ENCODE measurements around the gene ZNFX1. TPM values are rescaled to one million over a fixed set of nuclear protein-coding genes. Genes with fewer than 3 reads are reported as not detected.

ZNFX1 gene
- total and polyA plus RNA-seq, 9 of the 15 experiments (the other 6 are each of a cell fraction or from before 2014, with no cell fraction given): 3.8 to 13.8 (median 10.3) TPM

- TF ChIP-seq GTF3C2 (IDR thresholded peaks at IDR 0.05; ENCODE audit: borderline replicate concordance, extremely low read depth, insufficient read length) (no peak), ZNF395 (CRISPR knock-in tag; IDR thresholded peaks at IDR 0.05) (no peak), CC2D1A (IDR thresholded peaks at IDR 0.05) (0 out of 2 replicates have a peak, but pooled peaks have one; percentile 27), ZFPM2 (CRISPR knock-in tag; IDR thresholded peaks at IDR 0.05) (no peak), ARID2 (IDR thresholded peaks at IDR 0.05) (no peak), TEAD1 (CRISPR knock-in tag; IDR thresholded peaks at IDR 0.05) (0 out of 4 replicates have a peak, but pooled peaks of 1 of the 2 experiments have one; percentile 30), POLR2AphosphoS5 (IDR thresholded peaks at IDR 0.05; ENCODE audit: control insufficient read depth, insufficient read depth, low read depth, low read length) (peak; percentile 68; the same call in 1 of the 2 replicates), RBBP5 (IDR thresholded peaks at IDR 0.05; ENCODE audit: borderline replicate concordance, insufficient read depth, low read length, poor library complexity, severe bottlenecking) (peak; percentile 83), SP1 (CRISPR knock-in tag; IDR thresholded peaks at IDR 0.05) (0 out of 2 replicates have a peak, but pooled peaks have one; percentile 60), PHF8 (IDR thresholded peaks at IDR 0.05; ENCODE audit: borderline replicate concordance, low read length) (peak; percentile 92; the same call in 1 of the 2 replicates), CLOCK (CRISPR knock-in tag; IDR thresholded peaks at IDR 0.05; ENCODE audit: borderline replicate concordance) (no peak), ZNF174 (CRISPR knock-in tag; IDR thresholded peaks at IDR 0.05) (no peak), RBM25 (IDR thresholded peaks at IDR 0.05; ENCODE audit: low read depth, low read length, severe bottlenecking) (no peak), RHOXF2B (CRISPR knock-in tag; conservative IDR thresholded peaks at IDR 0.05) (no peak), HMGN3 (IDR thresholded peaks at IDR 0.05; ENCODE audit: borderline replicate concordance, extremely low read depth, insufficient read length, low read depth, low read length) (no peak)
Observed at GRCh38 chr20:49219091-49219923, 58.5 kb downstream of the ZNFX1 start, which contains the start of gene DDX27 (continued).
